Peyer's patch (tissue), 4 donors: ENCODE results near the gene MMD2. TPM values are rescaled to one million over a fixed set of nuclear protein-coding genes. Genes with fewer than 3 reads are reported as not detected.

ENCODE experiments used
- DNase-seq, 3 donors: peaks; one replicate each; pipeline ENCODE4 v3.0.0-alpha.2; 2017 to 2019
- H3K27ac ChIP-seq, 4 donors: fragments of 200-600 bp; sonication (generic); one replicate each; pipeline ENCODE4 v1.5.1; 2016 to 2019
- H3K27me3 ChIP-seq, 2 donors: fragments of 200-600 bp; sonication (generic); one replicate each; pipeline ENCODE4 v1.5.1; 2019
- H3K36me3 ChIP-seq, 3 donors: fragments of 200-600 bp; sonication (generic); one replicate each; pipeline ENCODE4 v1.5.1; 2016 to 2019
- H3K4me1 ChIP-seq, 4 donors: fragments of 200-600 bp; sonication (generic); one replicate each; pipeline ENCODE4 v1.5.1; 2016 to 2019
- H3K4me3 ChIP-seq, 4 donors: fragments of 200-600 bp; sonication (generic); 1 replicate in 3 of 4; 2 replicates in 1 of 4; pipeline ENCODE4 v1.5.1; 2016 to 2019; ENCODE audit warnings: mild to moderate bottlenecking in 1 of 4
- H3K9me3 ChIP-seq, 4 donors: fragments of 200-600 bp; sonication (generic); one replicate each; pipeline ENCODE4 v1.5.1; 2016 to 2019; ENCODE audit warnings: mild to moderate bottlenecking in 1 of 4
- CTCF ChIP-seq, 6 experiments: fragments of 450-650 bp in 4 of 6; fragments of 200-600 bp in 2 of 6; sonication (generic) in 1 of 6; IDR thresholded peaks; one replicate each; pipeline ENCODE4 v1.5.1; 2017 to 2019; ENCODE audit warnings: antibody characterized with exemption in 6 of 6, mild to moderate bottlenecking in 3 of 6, moderate library complexity in 1 of 6
- POLR2A ChIP-seq, 2 donors: fragments of 450-650 bp; IDR thresholded peaks; one replicate each; pipeline ENCODE4 v1.5.1; 2017; ENCODE audit warnings: antibody characterized with exemption in 2 of 2, mild to moderate bottlenecking in 2 of 2, moderate library complexity in 2 of 2
- total RNA-seq, 4 donors: library from RNA; depleted of rRNA; stranded (reverse); fragments of >200 nt; gene quantifications; one replicate each; pipeline ENCODE4 v1.1.0, GENCODE V29; 2016

MMD2 gene
- total RNA-seq, 4 donors from 2014 or later: not detected

DNA sequence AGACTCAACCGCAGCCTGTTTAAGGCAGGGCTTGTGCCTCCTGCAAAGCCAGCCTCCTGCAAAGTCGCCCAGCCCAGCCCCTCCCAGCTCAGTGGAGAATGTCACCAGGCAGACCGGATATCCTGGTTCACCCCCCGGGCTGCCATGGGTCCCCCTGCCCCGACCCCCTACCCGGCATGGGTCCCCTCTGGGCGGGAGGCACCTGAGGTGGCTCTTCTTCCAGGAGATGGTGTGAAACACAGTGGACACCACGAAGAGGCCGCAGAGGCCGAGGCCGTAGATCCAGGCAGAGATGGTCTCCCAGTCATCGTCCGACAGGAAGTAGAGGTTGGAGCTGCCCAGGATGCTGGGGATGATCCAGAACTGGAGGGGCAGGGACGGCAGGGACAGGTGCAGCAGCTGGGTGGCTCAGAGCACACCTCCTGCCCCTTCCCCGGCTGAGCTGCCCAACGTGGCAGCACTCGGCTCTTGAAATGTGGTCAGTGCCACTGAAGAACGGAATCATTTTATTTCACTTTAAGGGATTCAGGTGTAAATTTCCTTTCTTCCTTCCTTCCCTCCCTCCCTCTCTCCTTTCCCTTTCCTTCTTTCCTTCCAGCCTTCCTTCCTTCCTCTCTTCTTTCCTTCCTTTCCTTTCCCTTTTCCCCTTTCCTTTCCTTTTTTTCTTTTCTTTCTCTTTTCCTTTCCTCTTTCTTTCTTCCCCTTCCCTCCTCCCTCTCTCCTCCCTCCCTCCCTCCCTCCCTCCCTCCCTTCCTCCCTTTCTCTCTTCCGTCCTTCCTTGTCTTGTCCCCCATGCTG lies 38.8 kb downstream of the MMD2 start:
- Histone ChIP-seq H3K4me1 (no peaks in the 10 kb centered on the region), H3K27me3 (no peaks in the 10 kb centered on the region), H3K27ac (no peak overlapping the region), H3K4me3 (no peak overlapping the region), H3K9me3 (no peaks in the 10 kb centered on the region), H3K36me3 (no peaks in the 10 kb centered on the region)
- no peak for TF ChIP-seq CTCF (IDR thresholded peaks at IDR 0.05)
- no peak for TF ChIP-seq POLR2A (IDR thresholded peaks at IDR 0.05)
- DNase-seq: no peak

GRCh38 chr7:4916113-4916512 lies 42.9 kb downstream of the MMD2 start:
- no peak for TF ChIP-seq POLR2A (IDR thresholded peaks at IDR 0.05)
- no peak for DNase-seq
- Histone ChIP-seq H3K27me3 (no peaks in the 10 kb centered on the region), H3K9me3 (no peaks in the 10 kb centered on the region), H3K27ac (no peak overlapping the region), H3K4me3 (no peak overlapping the region), H3K36me3 (no peaks in the 10 kb centered on the region), H3K4me1 (no peaks in the 10 kb centered on the region)

- no peak overlapping the region for H3K4me3 ChIP-seq
- DNase-seq: no peak
- no peaks in the 10 kb centered on the region for H3K4me1 ChIP-seq
- H3K27me3 ChIP-seq: no peaks in the 10 kb centered on the region
- H3K36me3 ChIP-seq: no peaks in the 10 kb centered on the region
- H3K9me3 ChIP-seq: no peaks in the 10 kb centered on the region
- H3K27ac ChIP-seq: no peak overlapping the region
- no peak for TF ChIP-seq CTCF (IDR thresholded peaks at IDR 0.05)
- TF ChIP-seq POLR2A (IDR thresholded peaks at IDR 0.05): no peak
Measured at GRCh38 chr7:4911111-4911828, 47.7 kb downstream of the MMD2 start.

DNA sequence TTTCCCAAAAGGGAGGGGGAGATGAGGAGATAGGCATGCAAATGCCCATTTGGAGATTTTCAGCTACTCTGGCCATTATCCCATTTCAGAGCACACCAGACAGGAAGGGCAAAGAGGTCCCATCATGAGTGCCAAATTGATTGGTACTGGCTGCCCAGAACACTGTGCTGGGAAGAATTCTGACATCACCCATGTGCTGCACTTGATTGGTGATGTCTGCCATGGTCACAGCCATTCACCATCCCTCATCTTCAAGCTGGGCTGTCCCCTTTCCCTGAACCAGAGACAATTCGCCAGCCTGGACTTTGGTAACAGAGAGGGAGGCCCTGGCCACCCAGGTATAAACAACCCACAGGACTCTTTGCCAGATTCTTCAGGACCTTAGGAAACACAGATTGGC lies 52.3 kb downstream of the MMD2 start:
- H3K27ac ChIP-seq: no peak overlapping the region
- H3K9me3 ChIP-seq: no peaks in the 10 kb centered on the region
- DNase-seq: no peak
- H3K36me3 ChIP-seq: no peaks in the 10 kb centered on the region
- H3K4me3 ChIP-seq: no peak overlapping the region
- no peaks in the 10 kb centered on the region for H3K4me1 ChIP-seq
- no peaks in the 10 kb centered on the region for H3K27me3 ChIP-seq
- no peak for TF ChIP-seq CTCF (IDR thresholded peaks at IDR 0.05)
- no peak for TF ChIP-seq POLR2A (IDR thresholded peaks at IDR 0.05)

- Histone ChIP-seq H3K4me3 (no peak overlapping the region), H3K4me1 (no peaks in the 10 kb centered on the region), H3K9me3 (no peaks in the 10 kb centered on the region), H3K36me3 (no peaks in the 10 kb centered on the region), H3K27me3 (no peaks in the 10 kb centered on the region), H3K27ac (no peak overlapping the region)
- DNase-seq: no peak
- TF ChIP-seq CTCF (IDR thresholded peaks at IDR 0.05) (no peak), POLR2A (IDR thresholded peaks at IDR 0.05) (no peak)
Measured at GRCh38 chr7:4905171-4905570, 53.8 kb downstream of the MMD2 start.

- no peak for DNase-seq
- Histone ChIP-seq H3K27me3 (no peaks in the 10 kb centered on the region), H3K27ac (no peak overlapping the region), H3K4me1 (no peaks in the 10 kb centered on the region), H3K36me3 (no peaks in the 10 kb centered on the region), H3K4me3 (no peak overlapping the region), H3K9me3 (no peaks in the 10 kb centered on the region)
- TF ChIP-seq POLR2A (IDR thresholded peaks at IDR 0.05): no peak
- no peak for TF ChIP-seq CTCF (IDR thresholded peaks at IDR 0.05)
Measured at GRCh38 chr7:4904346-4904745, 54.6 kb downstream of the MMD2 start.
